Measurements from ENCODE around the gene TBC1D10A. TPM values are rescaled to one million over a fixed set of nuclear protein-coding genes. Genes with fewer than 3 reads are reported as not detected.

TBC1D10A gene
- total RNA-seq, 2 donors from 2014 or later: 31.5 to 54.2 TPM

DNA sequence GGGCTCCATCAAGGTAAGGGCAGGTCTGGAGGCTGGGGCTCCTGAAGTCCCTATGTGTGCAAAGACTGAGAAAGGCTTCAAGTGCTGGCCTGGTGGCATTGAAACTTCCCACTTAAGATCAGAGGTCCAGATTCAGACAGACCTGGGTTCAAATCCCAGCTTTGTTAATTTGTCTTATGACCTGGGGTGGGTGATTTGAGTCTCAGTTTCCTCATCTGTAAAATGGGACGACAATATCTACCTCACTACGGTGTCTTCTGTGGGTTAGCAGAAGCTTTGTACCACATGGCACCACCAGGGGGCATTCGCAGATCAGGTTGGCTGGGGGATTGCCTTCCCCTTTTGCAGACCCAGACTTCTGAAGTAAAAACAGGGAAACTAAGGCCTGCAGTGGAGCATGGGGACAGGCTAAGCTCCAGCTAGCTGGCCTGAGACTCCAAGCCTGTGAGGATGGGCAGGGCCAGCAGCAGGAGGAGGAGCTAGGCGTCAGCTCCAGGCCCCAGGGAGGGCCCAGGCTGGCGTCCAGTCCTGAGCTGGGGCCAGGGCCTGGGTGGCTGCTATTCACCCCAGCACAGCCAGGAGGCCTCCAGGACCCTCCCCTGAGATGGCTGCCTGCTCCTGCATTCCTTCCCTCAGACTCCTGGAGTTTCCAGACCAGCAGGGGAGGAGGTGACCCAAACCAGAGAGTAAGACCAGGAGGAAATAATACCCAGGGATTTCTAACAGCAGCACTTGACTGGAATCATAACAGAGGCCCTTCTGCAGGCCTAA, 38.9 kb downstream of the TBC1D10A start:
- H3K4me1 ChIP-seq (ENCODE audit: control insufficient read depth in 1 of 2, low read depth in 2 of 2): peaks cover 16 to 42% of the 10 kb centered on the region in 2 donors
- no peak for DNase-seq (ENCODE audit: low spot score)
- peak overlapping the region; percentile 96 for H3K27ac ChIP-seq
- H3K36me3 ChIP-seq: peaks cover 34% of the 10 kb centered on the region
- no peaks in the 10 kb centered on the region for H3K9me3 ChIP-seq
- TF ChIP-seq, protein P1, sequence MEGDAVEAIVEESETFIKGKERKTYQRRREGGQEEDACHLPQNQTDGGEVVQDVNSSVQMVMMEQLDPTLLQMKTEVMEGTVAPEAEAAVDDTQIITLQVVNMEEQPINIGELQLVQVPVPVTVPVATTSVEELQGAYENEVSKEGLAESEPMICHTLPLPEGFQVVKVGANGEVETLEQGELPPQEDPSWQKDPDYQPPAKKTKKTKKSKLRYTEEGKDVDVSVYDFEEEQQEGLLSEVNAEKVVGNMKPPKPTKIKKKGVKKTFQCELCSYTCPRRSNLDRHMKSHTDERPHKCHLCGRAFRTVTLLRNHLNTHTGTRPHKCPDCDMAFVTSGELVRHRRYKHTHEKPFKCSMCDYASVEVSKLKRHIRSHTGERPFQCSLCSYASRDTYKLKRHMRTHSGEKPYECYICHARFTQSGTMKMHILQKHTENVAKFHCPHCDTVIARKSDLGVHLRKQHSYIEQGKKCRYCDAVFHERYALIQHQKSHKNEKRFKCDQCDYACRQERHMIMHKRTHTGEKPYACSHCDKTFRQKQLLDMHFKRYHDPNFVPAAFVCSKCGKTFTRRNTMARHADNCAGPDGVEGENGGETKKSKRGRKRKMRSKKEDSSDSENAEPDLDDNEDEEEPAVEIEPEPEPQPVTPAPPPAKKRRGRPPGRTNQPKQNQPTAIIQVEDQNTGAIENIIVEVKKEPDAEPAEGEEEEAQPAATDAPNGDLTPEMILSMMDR (IDR thresholded peaks at IDR 0.05): peak; percentile 78
- peak overlapping the region; percentile 75 for H3K4me3 ChIP-seq
- peak; percentile 47 for ATAC-seq (ENCODE audit: insufficient number of reproducible peaks, low FRiP score, low read depth)
- no peaks in the 10 kb centered on the region for H3K27me3 ChIP-seq (replicated peaks; ENCODE audit: insufficient read depth)

DNA sequence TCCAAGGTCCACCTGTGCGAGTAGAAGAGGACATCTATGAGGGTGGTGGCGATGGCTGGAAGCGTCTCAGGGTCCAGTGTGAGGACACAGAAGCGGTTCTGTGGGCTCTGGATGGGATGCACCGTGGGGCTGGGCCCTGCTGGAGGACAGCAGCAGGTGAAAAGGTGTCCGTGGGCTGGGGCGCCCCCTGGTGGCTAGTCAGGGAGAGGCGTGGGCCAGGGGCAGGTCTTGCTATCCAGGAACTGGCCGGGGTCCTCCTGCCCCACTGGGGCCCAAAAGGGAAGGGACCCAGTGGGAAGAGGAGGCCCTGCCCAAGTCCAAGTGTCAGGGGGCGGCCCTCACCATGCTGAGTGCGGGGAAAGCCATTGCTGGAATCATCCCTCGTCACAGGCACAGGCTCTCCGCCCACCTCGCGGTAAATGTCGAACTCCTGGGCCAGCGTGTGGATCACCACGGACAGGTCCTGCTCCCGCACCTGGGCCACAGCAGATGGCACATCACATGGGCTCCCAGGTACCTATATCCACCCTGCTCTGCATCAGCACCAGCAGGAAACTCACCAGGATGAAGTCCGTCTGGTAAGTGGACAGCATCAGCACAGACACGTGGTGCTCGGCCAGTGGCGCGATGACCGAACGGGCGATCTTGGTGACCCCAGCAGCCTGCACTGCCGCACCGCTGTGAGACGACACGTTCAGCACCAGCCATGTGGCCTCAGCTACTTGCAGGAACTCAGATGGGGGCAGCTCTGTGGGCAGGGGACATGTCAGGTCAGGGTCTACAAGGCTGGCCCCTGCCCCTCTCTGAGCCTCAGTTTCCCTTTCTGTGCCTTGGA, 39.7 kb downstream of the TBC1D10A start:
- Histone ChIP-seq H3K27me3 (replicated peaks; ENCODE audit: insufficient read depth) (no peaks in the 10 kb centered on the region), H3K36me3 (peaks cover 25% of the 10 kb centered on the region), H3K9me3 (no peaks in the 10 kb centered on the region), H3K4me1 (ENCODE audit: control insufficient read depth in 1 of 2, low read depth in 2 of 2) (peaks cover 16 to 39% of the 10 kb centered on the region in 2 donors), H3K4me3 (no peak overlapping the region), H3K27ac (no peak overlapping the region)
- TF ChIP-seq, protein P1 (IDR thresholded peaks at IDR 0.05): peak; percentile 87
- DNase-seq (ENCODE audit: low spot score) (no peak), ATAC-seq (ENCODE audit: insufficient number of reproducible peaks, low FRiP score, low read depth) (no peak)

DNA sequence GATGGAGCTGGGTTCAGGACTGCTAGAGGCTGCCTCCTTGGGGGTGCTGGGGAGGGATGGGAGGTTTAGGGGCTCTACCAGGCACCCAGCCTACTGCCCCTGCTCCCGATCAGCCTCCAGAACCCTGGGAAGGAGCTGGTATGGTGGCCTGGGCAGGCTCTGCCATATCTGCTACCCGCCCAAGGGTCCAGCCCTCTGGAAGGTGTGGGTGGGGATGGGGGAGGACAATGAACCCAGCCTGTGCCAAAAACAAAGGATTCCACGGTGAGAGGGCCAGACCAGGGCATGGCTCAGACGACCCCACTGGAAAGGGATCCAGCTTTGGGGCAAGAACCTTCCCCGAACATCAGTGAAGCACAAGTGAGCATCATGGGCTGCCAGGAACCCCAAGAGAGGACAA, 40.4 kb downstream of the TBC1D10A start:
- ATAC-seq (ENCODE audit: insufficient number of reproducible peaks, low FRiP score, low read depth): no peak
- Histone ChIP-seq H3K27ac (no peak overlapping the region), H3K36me3 (peaks cover 20% of the 10 kb centered on the region)

DNA sequence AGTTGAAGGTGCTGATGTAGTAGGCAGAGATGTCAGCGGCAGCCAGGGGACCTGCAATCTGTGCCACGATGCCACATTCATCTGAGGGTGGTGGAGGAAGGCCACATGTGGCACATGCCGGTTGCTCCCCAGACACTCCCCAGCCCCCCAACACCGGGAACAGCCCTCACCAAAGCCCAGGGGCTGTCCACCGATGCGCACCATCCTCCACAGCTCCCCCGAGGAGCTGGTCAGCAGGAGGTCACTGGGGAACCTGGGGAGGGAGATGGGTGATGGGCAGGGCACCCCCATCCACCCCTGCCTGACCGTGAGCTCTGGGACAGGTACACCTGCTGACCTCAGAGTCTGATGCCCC, 40.9 kb downstream of the TBC1D10A start:
- TF ChIP-seq, protein P1 (IDR thresholded peaks at IDR 0.05): no peak
- peaks cover 20% of the 10 kb centered on the region for H3K36me3 ChIP-seq
- ATAC-seq (ENCODE audit: insufficient number of reproducible peaks, low FRiP score, low read depth) (no peak), DNase-seq (ENCODE audit: low spot score) (no peak)
- H3K9me3 ChIP-seq: no peaks in the 10 kb centered on the region
- H3K27me3 ChIP-seq (replicated peaks; ENCODE audit: insufficient read depth): no peaks in the 10 kb centered on the region
- H3K4me3 ChIP-seq: no peak overlapping the region
- H3K27ac ChIP-seq: no peak overlapping the region
- peaks cover 9 to 27% of the 10 kb centered on the region in 2 donors for H3K4me1 ChIP-seq (ENCODE audit: control insufficient read depth in 1 of 2, low read depth in 2 of 2)

More for the DNA sequence above, 40.4 kb downstream of the TBC1D10A start:
- Histone ChIP-seq H3K27me3 (replicated peaks; ENCODE audit: insufficient read depth) (no peaks in the 10 kb centered on the region), H3K9me3 (no peaks in the 10 kb centered on the region), H3K4me3 (no peak overlapping the region), H3K4me1 (ENCODE audit: control insufficient read depth in 1 of 2, low read depth in 2 of 2) (peaks cover 13 to 32% of the 10 kb centered on the region in 2 donors)
- no peak for DNase-seq (ENCODE audit: low spot score)
- TF ChIP-seq, protein P1 (IDR thresholded peaks at IDR 0.05): no peak

DNA sequence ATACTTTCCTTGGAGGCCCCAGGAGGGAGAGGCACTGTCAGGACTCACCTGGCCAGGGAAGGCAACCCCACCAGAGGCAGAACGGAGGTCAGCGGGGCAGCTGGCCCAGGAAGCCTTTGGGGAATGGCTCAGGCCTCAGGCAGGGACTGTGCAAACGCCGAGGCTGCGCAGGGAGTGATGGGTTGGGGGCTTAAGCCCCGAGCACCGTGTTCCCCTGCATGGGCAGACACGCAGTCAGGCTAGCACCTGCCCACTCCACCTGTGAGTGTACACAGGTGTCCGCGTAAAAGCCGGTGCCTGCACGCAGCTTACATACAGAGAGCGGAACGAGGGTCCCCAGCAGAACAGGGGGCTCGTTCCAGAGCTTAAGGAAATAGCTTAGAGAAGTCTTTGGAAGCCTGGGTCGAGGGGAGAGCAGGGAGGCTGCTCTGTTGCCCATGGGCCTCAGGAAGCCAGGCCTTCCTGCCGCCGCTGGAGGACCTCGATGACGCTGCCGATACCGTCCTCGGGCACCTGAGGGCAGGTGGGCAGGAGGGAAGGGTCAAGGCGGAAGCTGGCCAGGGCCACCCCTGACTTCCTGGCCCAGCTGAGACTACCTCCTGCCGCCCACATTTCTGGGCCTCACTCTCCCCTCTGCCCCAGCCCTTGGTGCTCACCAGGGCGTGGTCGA, 41.4 kb downstream of the TBC1D10A start:
- Histone ChIP-seq H3K36me3 (peaks cover 20% of the 10 kb centered on the region), H3K4me1 (ENCODE audit: control insufficient read depth in 1 of 2, low read depth in 2 of 2) (peaks cover 4 to 22% of the 10 kb centered on the region in 2 donors), H3K9me3 (no peaks in the 10 kb centered on the region), H3K27me3 (replicated peaks; ENCODE audit: insufficient read depth) (no peaks in the 10 kb centered on the region), H3K27ac (no peak overlapping the region), H3K4me3 (no peak overlapping the region)
- TF ChIP-seq, protein P1 (IDR thresholded peaks at IDR 0.05): no peak
- ATAC-seq (ENCODE audit: insufficient number of reproducible peaks, low FRiP score, low read depth): no peak
- DNase-seq (ENCODE audit: low spot score): no peak
